H1 (cell line): ENCODE measurements around the gene THAP7. TPM values are rescaled to one million over a fixed set of nuclear protein-coding genes. Genes with fewer than 3 reads are reported as not detected.

Experiments
- CTCF ChIA-PET: fragments of 300-600 bp; sonication (Branson Sonifier 250); formaldehyde crosslinking; loops from one replicate; lab custom pipeline; 2021; ENCODE audit not compliant: partially characterized antibody; lab: Charles Lee
- POLR2A ChIA-PET: fragments of 300-600 bp; sonication (Branson Sonifier 250); formaldehyde crosslinking; loops from one replicate; lab custom pipeline; 2021; ENCODE audit warnings: inconsistent platforms; ENCODE audit not compliant: partially characterized antibody; lab: Charles Lee
- DNase-seq, 2 experiments: peaks; one replicate each; pipeline versions ENCODE4 v3.0.0 to v3.0.0-alpha.2; 2010 to 2022; ENCODE audit warnings: low spot score in 2 of 2, low read depth in 1 of 2, mixed read lengths in 1 of 2
- FAIRE-seq: peaks from 2 replicates; lab custom pipeline; 2011; peaks lifted over from hg19 to GRCh38; lab: Jason Lieb, UNC
- H2AFZ ChIP-seq: 2 replicates; pipeline ENCODE4 v1.8.1; 2012; ENCODE audit warnings: low read length, inconsistent platforms
- H2AK5ac ChIP-seq: 2 replicates; pipeline ENCODE4 v1.6.1; 2013; ENCODE audit warnings: low read depth, low read length
- H2BK120ac ChIP-seq: replicated peaks from 2 replicates; pipeline ENCODE3; 2013; ENCODE audit warnings: low read depth, low read length, inconsistent platforms
- H2BK12ac ChIP-seq: 2 replicates; pipeline ENCODE4 v1.6.1; 2013; ENCODE audit warnings: low read depth, low read length
- H2BK15ac ChIP-seq: 2 replicates; pipeline ENCODE4 v1.6.1; 2013; ENCODE audit warnings: low read length
- H2BK20ac ChIP-seq: 2 replicates; pipeline ENCODE4 v1.6.1; 2013; ENCODE audit warnings: low read length
- H2BK5ac ChIP-seq: 2 replicates; pipeline ENCODE4 v1.6.1; 2013; ENCODE audit warnings: low read depth, low read length
- H3K14ac ChIP-seq: 2 replicates; pipeline ENCODE4 v1.6.1; 2013; ENCODE audit warnings: inconsistent platforms; ENCODE audit not compliant: insufficient read length
- H3K18ac ChIP-seq: 2 replicates; pipeline ENCODE4 v1.6.1; 2013; ENCODE audit warnings: low read length; ENCODE audit errors: extremely low read depth
- H3K23ac ChIP-seq: 2 replicates; pipeline ENCODE4 v1.6.1; 2013; ENCODE audit warnings: inconsistent platforms; ENCODE audit not compliant: insufficient read length
- H3K23me2 ChIP-seq: 2 replicates; pipeline ENCODE4 v1.6.1; 2013; ENCODE audit warnings: low read depth, low read length
- H3K27ac ChIP-seq: 2 replicates; pipeline ENCODE4 v1.6.1; 2011; ENCODE audit warnings: low read depth, low read length, inconsistent platforms
- H3K27me3 ChIP-seq, 4 experiments: replicated peaks in 1 of 4; 1 replicate in 1 of 4; 2 replicates in 3 of 4; pipeline versions ENCODE4 v1.6.1 to v1.8.1; 2011 to 2013; ENCODE audit warnings: low read length in 3 of 4, mild to moderate bottlenecking in 3 of 4, inconsistent platforms in 2 of 4, mixed read lengths in 2 of 4, moderate library complexity in 1 of 4; ENCODE audit not compliant: control insufficient read depth in 3 of 4, insufficient read depth in 3 of 4; ENCODE audit errors: extremely low read depth in 1 of 4
- H3K36me3 ChIP-seq, 4 experiments: 2 replicates each; pipeline versions ENCODE4 v1.6.1 to v1.8.1; 2011 to 2013; ENCODE audit warnings: mild to moderate bottlenecking in 4 of 4, low read length in 3 of 4, moderate library complexity in 2 of 4, control low read depth in 1 of 4, inconsistent platforms in 1 of 4; ENCODE audit not compliant: insufficient read depth in 4 of 4, control insufficient read depth in 2 of 4
- H3K4ac ChIP-seq: replicated peaks from 2 replicates; pipeline ENCODE3; 2013; ENCODE audit warnings: low read length, low read depth, mixed read lengths, inconsistent platforms; ENCODE audit not compliant: insufficient read length
- H3K4me1 ChIP-seq, 4 experiments: replicated peaks in 1 of 4; 1 replicate in 1 of 4; 2 replicates in 3 of 4; pipeline versions ENCODE4 v1.6.1 to v1.8.1; 2011 to 2013; ENCODE audit warnings: low read length in 3 of 4, inconsistent platforms in 2 of 4, mixed read lengths in 1 of 4; ENCODE audit not compliant: insufficient read depth in 4 of 4, control insufficient read depth in 3 of 4
- H3K4me2 ChIP-seq, 2 experiments: 2 replicates each; pipeline versions ENCODE4 v1.6.1 to v1.8.1; 2011 to 2013; ENCODE audit warnings: low read depth in 2 of 2, low read length in 2 of 2, control low read depth in 1 of 2, inconsistent platforms in 1 of 2, mild to moderate bottlenecking in 1 of 2; ENCODE audit not compliant: insufficient read depth in 1 of 2
- H3K4me3 ChIP-seq, 4 experiments: fragments of 200-600, 300-600 bp in 1 of 4; sonication (generic), shearing (Covaris generic), sonication (Bioruptor Twin) in 1 of 4; 2 replicates each; pipeline versions ENCODE4 v1.5.1 to v1.8.1; 2011 to 2016; ENCODE audit warnings: low read length in 4 of 4, low read depth in 3 of 4, control low read depth in 2 of 4, inconsistent platforms in 2 of 4, mild to moderate bottlenecking in 2 of 4, mixed read lengths in 1 of 4, moderate library complexity in 1 of 4; ENCODE audit not compliant: insufficient read depth in 2 of 4; ENCODE audit errors: extremely low read depth in 1 of 4
- H3K56ac ChIP-seq: replicated peaks from 2 replicates; pipeline ENCODE3; 2013; ENCODE audit warnings: low read depth, mild to moderate bottlenecking, mixed read lengths, low read length, inconsistent platforms; ENCODE audit not compliant: insufficient read length
- H3K79me1 ChIP-seq: 2 replicates; pipeline ENCODE4 v1.6.1; 2013; ENCODE audit warnings: low read depth, low read length, control low read depth
- H3K79me2 ChIP-seq, 2 experiments: 2 replicates each; pipeline versions ENCODE4 v1.6.1 to v1.8.1; 2012 to 2013; ENCODE audit warnings: low read length in 2 of 2, mild to moderate bottlenecking in 2 of 2, inconsistent platforms in 1 of 2; ENCODE audit not compliant: insufficient read depth in 2 of 2, control insufficient read depth in 1 of 2
- H3K9ac ChIP-seq, 4 experiments: replicated peaks in 1 of 4; 1 replicate in 1 of 4; 2 replicates in 3 of 4; pipeline versions ENCODE4 v1.6.1 to v1.8.1; 2011 to 2013; ENCODE audit warnings: low read depth in 3 of 4, low read length in 3 of 4, control low read depth in 2 of 4, mild to moderate bottlenecking in 2 of 4, moderate library complexity in 2 of 4, inconsistent platforms in 1 of 4; ENCODE audit errors: extremely low read depth in 1 of 4
- H3K9me3 ChIP-seq, 2 experiments: 2 replicates each; pipeline versions ENCODE4 v1.6.1 to v1.8.1; 2012 to 2013; ENCODE audit warnings: mild to moderate bottlenecking in 2 of 2, moderate library complexity in 2 of 2, control low read depth in 1 of 2, inconsistent platforms in 1 of 2, low read depth in 1 of 2, low read length in 1 of 2, mixed read lengths in 1 of 2; ENCODE audit not compliant: insufficient read depth in 2 of 2
- H4K20me1 ChIP-seq, 2 experiments: replicated peaks in 1 of 2; 2 replicates each; pipeline versions ENCODE3 to v1.8.1; 2011 to 2013; ENCODE audit warnings: inconsistent platforms in 2 of 2, low read length in 2 of 2, mild to moderate bottlenecking in 1 of 2; ENCODE audit not compliant: insufficient read depth in 2 of 2, control insufficient read depth in 1 of 2
- H4K5ac ChIP-seq: 2 replicates; pipeline ENCODE4 v1.6.1; 2013; ENCODE audit warnings: low read length, low read depth, mixed read lengths, inconsistent platforms; ENCODE audit not compliant: insufficient read length
- H4K8ac ChIP-seq: 2 replicates; pipeline ENCODE4 v1.8.0; 2013; ENCODE audit warnings: mild to moderate bottlenecking, moderate library complexity, low read length, inconsistent platforms; ENCODE audit not compliant: insufficient read depth; ENCODE audit errors: extremely low read depth
- H4K91ac ChIP-seq: replicated peaks from 2 replicates; pipeline ENCODE3; 2013; ENCODE audit warnings: low read length, mixed read lengths, inconsistent platforms; ENCODE audit not compliant: insufficient read length
- ASH2L ChIP-seq: fragments of 200-600, 300-600 bp; sonication (generic); IDR thresholded peaks from one replicate; pipeline ENCODE4 v1.7.1; 2017; ENCODE audit warnings: low read length
- CBX5 ChIP-seq: fragments of 300-800, 300-1000 bp; sonication (generic); IDR thresholded peaks from 2 replicates; pipeline ENCODE4 v1.7.1; 2016; ENCODE audit warnings: antibody characterized with exemption, low read length, low read depth
- CHD1 ChIP-seq: IDR thresholded peaks from 2 replicates; pipeline ENCODE4 v1.6.1; 2012; ENCODE audit warnings: low read depth, low read length, improper control_type of control experiment
- POLR2AphosphoS5 ChIP-seq: IDR thresholded peaks from 2 replicates; pipeline ENCODE4 v1.6.1; 2011; ENCODE audit warnings: low read depth, low read length
- RFX5 ChIP-seq: IDR thresholded peaks from 2 replicates; pipeline ENCODE4 v1.6.1; 2011; ENCODE audit warnings: low read depth, low read length, improper control_type of control experiment, borderline replicate concordance
- RXRA ChIP-seq: IDR thresholded peaks from 2 replicates; pipeline ENCODE4 v1.6.1; 2011; ENCODE audit warnings: low read depth, mild to moderate bottlenecking, low read length, moderate library complexity; ENCODE audit not compliant: insufficient read depth
- TAF1 ChIP-seq: IDR thresholded peaks from 2 replicates; pipeline ENCODE4 v1.6.1; 2011; ENCODE audit warnings: mild to moderate bottlenecking, low read depth, low read length
- TBP ChIP-seq: IDR thresholded peaks from 2 replicates; pipeline ENCODE4 v1.6.1; 2011; ENCODE audit warnings: low read depth, low read length, improper control_type of control experiment
- YY1 ChIP-seq: IDR thresholded peaks from 2 replicates; pipeline ENCODE4 v1.6.1; 2011; ENCODE audit warnings: low read depth, mild to moderate bottlenecking, low read length
- WGBS, 2 experiments: shearing (Covaris generic) in 1 of 2; methylation state at CpG; one replicate each; pipeline versions ENCODE4 v1.1.6 to v1.1.7; 2013 to 2015; ENCODE audit warnings: low lambda C conversion rate in 2 of 2, mixed read lengths in 2 of 2, inconsistent platforms in 1 of 2, low coverage in 1 of 2, missing lambda C conversion rate in 1 of 2; ENCODE audit not compliant: insufficient replicate concordance in 2 of 2, insufficient coverage in 1 of 2, insufficient read length in 1 of 2; ENCODE audit errors: extremely low coverage in 1 of 2, missing lambda C conversion rate in 1 of 2; 5-methylcytosine and 5-hydroxymethylcytosine counted together
- polyA plus RNA-seq, 7 experiments: library from polyadenylated mRNA; depleted of rRNA in 3 of 7; stranded (reverse) in 5 of 7; unstranded in 2 of 7; fragments of >200 nt in 5 of 7; fragments of 200-250 nt in 2 of 7; gene quantifications; 1 replicate in 5 of 7; 2 replicates in 1 of 7; 4 replicates in 1 of 7; pipeline versions ENCODE4 v1.2.1 to v1.2.3, GENCODE V29; 2011 to 2013; ENCODE audit warnings: missing spikeins in 2 of 7, mixed read lengths in 2 of 7
- total RNA-seq: library from RNA; stranded (reverse); fragmentation: NEBNext Ultra II Directional; extraction: Animal tissue kit (Norgen Biotek cat#: 25700); gene quantifications from 2 replicates; pipeline ENCODE4 v1.2.1, GENCODE V29; 2021
- TF ChIP-seq, protein P1 (sequence below): IDR thresholded peaks from 2 replicates; pipeline ENCODE4 v1.6.1; 2011; ENCODE audit warnings: low read length, improper control_type of control experiment
- TF ChIP-seq, protein P2 (sequence below): IDR thresholded peaks from 2 replicates; pipeline ENCODE4 v1.6.1; 2011; ENCODE audit warnings: low read depth, mild to moderate bottlenecking, low read length; ENCODE audit not compliant: insufficient read depth

The THAP7 gene
- total and polyA plus RNA-seq, 2 of the 8 experiments (the other 6 are each of a cell fraction or from before 2014, with no cell fraction given): 16.9 to 32.5 TPM

DNA sequence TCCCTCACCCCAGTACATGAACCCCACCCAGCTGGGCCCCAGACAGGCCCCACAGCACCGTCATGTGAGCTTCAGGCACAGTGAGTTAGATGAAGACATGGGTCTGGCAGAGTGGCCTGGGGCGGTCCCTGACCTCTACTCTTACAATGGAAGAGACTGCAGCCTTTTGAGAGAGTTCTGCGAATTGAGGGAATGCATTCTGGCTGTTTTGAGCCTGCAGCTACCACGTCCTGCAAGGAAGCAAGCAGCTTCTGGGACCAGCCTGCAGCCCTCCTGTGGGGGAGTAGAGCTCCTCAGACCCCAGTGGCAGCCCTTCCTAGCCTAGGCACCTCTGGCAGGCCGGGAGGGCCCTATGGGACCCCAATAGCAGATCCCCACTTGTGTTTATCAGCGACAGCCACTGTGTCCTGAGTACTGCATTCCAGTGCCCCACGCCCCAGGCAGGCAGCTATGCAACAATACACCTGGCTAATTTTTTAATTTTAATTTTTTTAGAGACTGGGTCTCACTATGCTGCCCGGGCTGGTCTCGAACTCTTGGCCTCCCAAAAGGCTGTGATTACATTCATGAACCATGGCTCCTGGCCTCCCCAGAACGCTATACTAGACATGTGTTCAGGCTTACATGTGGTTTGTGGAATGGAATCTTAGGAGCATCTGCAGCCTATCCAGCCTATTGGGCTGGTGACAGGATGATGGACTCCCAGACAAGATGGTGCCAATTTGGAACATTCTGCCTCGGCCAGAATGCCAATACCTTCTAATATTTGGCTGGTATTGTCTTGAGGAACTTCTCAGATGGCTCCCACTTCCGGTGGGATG, 31.2 kb upstream of the THAP7 start:
- H2BK15ac ChIP-seq: no peak overlapping the region
- H3K23me2 ChIP-seq: peaks cover 9% of the 10 kb centered on the region; the same call in 1 of the 2 replicates
- H3K79me2 ChIP-seq: no peaks in the 10 kb centered on the region
- POLR2A ChIA-PET: no interaction called here
- H2BK12ac ChIP-seq: 0 out of 2 replicates have a peak overlapping the region, but pooled peaks have one; percentile 39
- no peak overlapping the region for H3K27ac ChIP-seq
- H3K23ac ChIP-seq: no peak overlapping the region
- H3K9me3 ChIP-seq: no peaks in the 10 kb centered on the region
- peaks cover 0 to 4% (median 2%) of the 10 kb centered on the region in 4 experiments; a peak in 3 of 7 replicates for H3K4me1 ChIP-seq
- no peak overlapping the region for H4K91ac ChIP-seq
- peak overlapping the region; percentile 65 to 78 for H3K4me2 ChIP-seq
- H2BK120ac ChIP-seq: no peak overlapping the region
- CTCF ChIA-PET: interaction anchor here (1.1 to 5.5 kb wide), 4 partner anchors 12 to 19 kb away, joined by 3 to 37 read pairs (median 4); partner anchors contain the start of gene LRRC74B
- peaks cover 6 to 31% (median 26%) of the 10 kb centered on the region in 4 experiments for H3K27me3 ChIP-seq
- no peak for FAIRE-seq
- H4K8ac ChIP-seq: no peak overlapping the region; the same call in 1 of the 2 replicates
- no peaks in the 10 kb centered on the region for H3K36me3 ChIP-seq
- DNase-seq: no peak
- H2AK5ac ChIP-seq: no peak overlapping the region
- WGBS, 2 experiments: 75% methylated on average over 12 of the region's 12 CpGs; no CpG with 5 or more reads in 1 of the 2 experiments
- H2BK20ac ChIP-seq: 0 out of 2 replicates have a peak overlapping the region, but pooled peaks have one; percentile 32
- no peak overlapping the region for H3K9ac ChIP-seq
- H3K18ac ChIP-seq: peak overlapping the region; percentile 32
- H4K20me1 ChIP-seq: no peaks in the 10 kb centered on the region
- no peak overlapping the region for H3K4ac ChIP-seq
- no peaks in the 10 kb centered on the region for H3K79me1 ChIP-seq
- no peak overlapping the region for H3K56ac ChIP-seq
- no peak overlapping the region for H4K5ac ChIP-seq
- H2AFZ ChIP-seq: peak overlapping the region; percentile 89
- no peak overlapping the region for H3K14ac ChIP-seq
- H2BK5ac ChIP-seq: no peak overlapping the region
- H3K4me3 ChIP-seq: peak overlapping the region; percentile 45 to 70 (median 49)
- peak; percentile 1 for TF ChIP-seq ASH2L
- no peak for TF ChIP-seq RXRA
- TF ChIP-seq TAF1: no peak
- TF ChIP-seq POLR2AphosphoS5: no peak
- no peak for TF ChIP-seq RFX5
- TF ChIP-seq, protein P1, sequence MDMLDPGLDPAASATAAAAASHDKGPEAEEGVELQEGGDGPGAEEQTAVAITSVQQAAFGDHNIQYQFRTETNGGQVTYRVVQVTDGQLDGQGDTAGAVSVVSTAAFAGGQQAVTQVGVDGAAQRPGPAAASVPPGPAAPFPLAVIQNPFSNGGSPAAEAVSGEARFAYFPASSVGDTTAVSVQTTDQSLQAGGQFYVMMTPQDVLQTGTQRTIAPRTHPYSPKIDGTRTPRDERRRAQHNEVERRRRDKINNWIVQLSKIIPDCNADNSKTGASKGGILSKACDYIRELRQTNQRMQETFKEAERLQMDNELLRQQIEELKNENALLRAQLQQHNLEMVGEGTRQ: no peak
- TF ChIP-seq, protein P2, sequence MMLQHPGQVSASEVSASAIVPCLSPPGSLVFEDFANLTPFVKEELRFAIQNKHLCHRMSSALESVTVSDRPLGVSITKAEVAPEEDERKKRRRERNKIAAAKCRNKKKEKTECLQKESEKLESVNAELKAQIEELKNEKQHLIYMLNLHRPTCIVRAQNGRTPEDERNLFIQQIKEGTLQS: no peak
- TF ChIP-seq TBP: no peak
- TF ChIP-seq CHD1: no peak
- no peak for TF ChIP-seq YY1
- TF ChIP-seq CBX5: no peak
